ENCODE measurements around the gene ARHGEF4.

The ARHGEF4 gene

GRCh38 chr2:130828461-130828860 is 8.3 kb upstream of the ARHGEF4 start:
- no peak overlapping the region for H4K91ac ChIP-seq (ENCODE audit: low read depth, low read length)
- H2BK120ac ChIP-seq (ENCODE audit: insufficient read depth, low read length, poor library complexity) = no peak overlapping the region
- H3K27ac ChIP-seq (ENCODE audit: low read depth, low read length) = no peak overlapping the region
- no peaks in the 10 kb centered on the region for H3K9me3 ChIP-seq (ENCODE audit: insufficient read depth, low read depth, low read length)
- H3K9ac ChIP-seq (ENCODE audit: low read length) = no peak overlapping the region
- H2AK5ac ChIP-seq (ENCODE audit: low read length) = no peak overlapping the region
- no peak overlapping the region for H4K8ac ChIP-seq (ENCODE audit: low read depth, low read length)
- H3K79me2 ChIP-seq (ENCODE audit: control insufficient read depth, insufficient read depth, low read length, poor library complexity) = no peaks in the 10 kb centered on the region
- H3K23ac ChIP-seq (ENCODE audit: low read length) = no peak overlapping the region
- no peak overlapping the region for H4K12ac ChIP-seq (ENCODE audit: low read depth, low read length)
- H2AFZ ChIP-seq (ENCODE audit: insufficient read depth, low read length, poor library complexity) = no peak overlapping the region
- peak overlapping the region; percentile 2 for H3K4me3 ChIP-seq (ENCODE audit: low read depth, low read length)
- WGBS (ENCODE audit: extremely low coverage, insufficient coverage, insufficient read length) = no CpG with 5 or more reads among the region's 5 CpGs
- H3K27me3 ChIP-seq (ENCODE audit: insufficient read depth, low read length) = no peaks in the 10 kb centered on the region
- H2BK5ac ChIP-seq (ENCODE audit: low read depth, low read length, poor library complexity) = no peak overlapping the region
- no peaks in the 10 kb centered on the region for H3K79me1 ChIP-seq (ENCODE audit: low read length)
- H3K14ac ChIP-seq (ENCODE audit: low read length) = no peak overlapping the region
- H3K36me3 ChIP-seq (ENCODE audit: control insufficient read depth in 1 of 2, insufficient read depth in 2 of 2, low read length in 2 of 2) = no peaks in the 10 kb centered on the region
- H3K4me1 ChIP-seq (ENCODE audit: control insufficient read depth in 1 of 2, insufficient read depth in 2 of 2, low read length in 2 of 2) = peaks cover 14 to 15% of the 10 kb centered on the region in 2 experiments
- no peak overlapping the region for H2BK12ac ChIP-seq (ENCODE audit: low read length)
- no peak overlapping the region for H3K4ac ChIP-seq (ENCODE audit: low read depth, low read length)
- DNase-seq = no peak
- H3K4me2 ChIP-seq (ENCODE audit: low read length) = no peak overlapping the region
- no peak overlapping the region for H3K18ac ChIP-seq (ENCODE audit: low read length)

DNA sequence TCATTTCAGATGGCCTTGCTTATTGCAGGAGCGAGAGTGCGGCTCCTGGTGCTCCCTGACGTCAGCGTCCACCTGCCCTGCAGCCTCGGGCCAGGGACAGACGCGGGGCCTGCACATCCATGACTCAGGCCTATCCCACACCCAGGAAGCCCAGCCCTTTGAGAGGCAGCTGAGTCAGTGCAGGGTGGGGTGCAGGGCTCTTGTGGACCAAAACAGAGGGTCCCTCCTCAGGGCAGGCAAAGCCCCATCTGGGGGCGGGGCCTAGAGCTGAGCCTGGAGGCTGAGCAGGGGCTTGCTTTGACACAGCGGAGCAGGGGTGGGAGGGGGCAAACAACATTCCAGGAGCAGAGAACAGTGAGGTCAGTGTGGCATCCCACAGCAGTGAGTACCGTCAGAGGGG is 7.7 kb upstream of the ARHGEF4 start:
- H3K27me3 ChIP-seq (ENCODE audit: insufficient read depth, low read length) = no peaks in the 10 kb centered on the region
- no peak overlapping the region for H2AFZ ChIP-seq (ENCODE audit: insufficient read depth, low read length, poor library complexity)

DNA sequence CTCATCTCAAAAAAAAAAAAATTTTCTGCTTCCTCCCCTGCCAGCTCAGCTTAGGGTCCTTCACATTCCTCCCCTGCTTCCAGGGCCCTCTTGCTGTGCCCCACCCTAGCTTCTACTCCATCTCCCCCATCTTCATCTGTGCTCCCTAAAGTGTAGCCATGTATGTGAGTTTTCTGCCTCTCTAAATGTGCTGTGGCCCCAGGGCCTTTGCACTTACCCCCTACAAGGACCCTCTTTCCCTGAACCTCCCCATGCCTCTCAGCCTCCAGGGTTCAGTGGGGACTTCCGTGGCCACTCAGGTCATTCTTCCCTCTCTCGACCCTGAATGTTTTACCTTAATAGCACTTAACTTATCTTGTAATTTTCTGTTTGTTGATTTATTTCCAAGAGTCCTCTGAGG is 6.2 kb upstream of the ARHGEF4 start:
- H3K14ac ChIP-seq (ENCODE audit: low read length) = no peak overlapping the region
- no peak overlapping the region for H3K4ac ChIP-seq (ENCODE audit: low read depth, low read length)
- no peak overlapping the region for H3K4me2 ChIP-seq (ENCODE audit: low read length)
- no peaks in the 10 kb centered on the region for H3K79me1 ChIP-seq (ENCODE audit: low read length)
- no peak overlapping the region for H4K12ac ChIP-seq (ENCODE audit: low read depth, low read length)
- DNase-seq = no peak
- no peak overlapping the region for H3K27ac ChIP-seq (ENCODE audit: low read depth, low read length)
- no peaks in the 10 kb centered on the region for H3K36me3 ChIP-seq (ENCODE audit: control insufficient read depth in 1 of 2, insufficient read depth in 2 of 2, low read length in 2 of 2)
- no peak overlapping the region for H3K4me3 ChIP-seq (ENCODE audit: low read depth, low read length)
- no peaks in the 10 kb centered on the region for H3K79me2 ChIP-seq (ENCODE audit: control insufficient read depth, insufficient read depth, low read length, poor library complexity)
- no peak overlapping the region for H2AFZ ChIP-seq (ENCODE audit: insufficient read depth, low read length, poor library complexity)
- H2BK12ac ChIP-seq (ENCODE audit: low read length) = no peak overlapping the region
- no peak overlapping the region for H3K23ac ChIP-seq (ENCODE audit: low read length)
- no peaks in the 10 kb centered on the region for H3K9me3 ChIP-seq (ENCODE audit: insufficient read depth, low read depth, low read length)
- H3K27me3 ChIP-seq (ENCODE audit: insufficient read depth, low read length) = peaks cover 2% of the 10 kb centered on the region
- no peak overlapping the region for H2AK5ac ChIP-seq (ENCODE audit: low read length)
- no peak overlapping the region for H3K18ac ChIP-seq (ENCODE audit: low read length)
- no peak overlapping the region for H3K9ac ChIP-seq (ENCODE audit: low read length)
- peaks cover 14 to 15% of the 10 kb centered on the region in 2 experiments for H3K4me1 ChIP-seq (ENCODE audit: control insufficient read depth in 1 of 2, insufficient read depth in 2 of 2, low read length in 2 of 2)
- no peak overlapping the region for H4K8ac ChIP-seq (ENCODE audit: low read depth, low read length)
- no peak overlapping the region for H2BK5ac ChIP-seq (ENCODE audit: low read depth, low read length, poor library complexity)
- no CpG with 5 or more reads among the region's 2 CpGs for WGBS (ENCODE audit: extremely low coverage, insufficient coverage, insufficient read length)
- H2BK120ac ChIP-seq (ENCODE audit: insufficient read depth, low read length, poor library complexity) = no peak overlapping the region
- H4K91ac ChIP-seq (ENCODE audit: low read depth, low read length) = no peak overlapping the region

More for the DNA sequence above, 7.7 kb upstream of the ARHGEF4 start:
- no peak overlapping the region for H4K91ac ChIP-seq (ENCODE audit: low read depth, low read length)
- H3K23ac ChIP-seq (ENCODE audit: low read length) = no peak overlapping the region
- no peak overlapping the region for H2BK120ac ChIP-seq (ENCODE audit: insufficient read depth, low read length, poor library complexity)
- no peak overlapping the region for H4K12ac ChIP-seq (ENCODE audit: low read depth, low read length)
- no peak overlapping the region for H3K18ac ChIP-seq (ENCODE audit: low read length)
- H3K27ac ChIP-seq (ENCODE audit: low read depth, low read length) = no peak overlapping the region
- no peak overlapping the region for H2BK12ac ChIP-seq (ENCODE audit: low read length)
- H3K4ac ChIP-seq (ENCODE audit: low read depth, low read length) = no peak overlapping the region
- H3K9ac ChIP-seq (ENCODE audit: low read length) = no peak overlapping the region
- no peak overlapping the region for H4K8ac ChIP-seq (ENCODE audit: low read depth, low read length)
- H3K79me1 ChIP-seq (ENCODE audit: low read length) = no peaks in the 10 kb centered on the region
- peaks cover 14 to 15% of the 10 kb centered on the region in 2 experiments for H3K4me1 ChIP-seq (ENCODE audit: control insufficient read depth in 1 of 2, insufficient read depth in 2 of 2, low read length in 2 of 2)
- H2BK5ac ChIP-seq (ENCODE audit: low read depth, low read length, poor library complexity) = no peak overlapping the region
- H3K4me3 ChIP-seq (ENCODE audit: low read depth, low read length) = no peak overlapping the region
- no peak overlapping the region for H3K4me2 ChIP-seq (ENCODE audit: low read length)
- no peak overlapping the region for H2AK5ac ChIP-seq (ENCODE audit: low read length)
- no peaks in the 10 kb centered on the region for H3K79me2 ChIP-seq (ENCODE audit: control insufficient read depth, insufficient read depth, low read length, poor library complexity)
- H3K9me3 ChIP-seq (ENCODE audit: insufficient read depth, low read depth, low read length) = no peaks in the 10 kb centered on the region
- no peaks in the 10 kb centered on the region for H3K36me3 ChIP-seq (ENCODE audit: control insufficient read depth in 1 of 2, insufficient read depth in 2 of 2, low read length in 2 of 2)
- no CpG with 5 or more reads among the region's 10 CpGs for WGBS (ENCODE audit: extremely low coverage, insufficient coverage, insufficient read length)
- H3K14ac ChIP-seq (ENCODE audit: low read length) = no peak overlapping the region
- peak; percentile 63 to 66 for DNase-seq

DNA sequence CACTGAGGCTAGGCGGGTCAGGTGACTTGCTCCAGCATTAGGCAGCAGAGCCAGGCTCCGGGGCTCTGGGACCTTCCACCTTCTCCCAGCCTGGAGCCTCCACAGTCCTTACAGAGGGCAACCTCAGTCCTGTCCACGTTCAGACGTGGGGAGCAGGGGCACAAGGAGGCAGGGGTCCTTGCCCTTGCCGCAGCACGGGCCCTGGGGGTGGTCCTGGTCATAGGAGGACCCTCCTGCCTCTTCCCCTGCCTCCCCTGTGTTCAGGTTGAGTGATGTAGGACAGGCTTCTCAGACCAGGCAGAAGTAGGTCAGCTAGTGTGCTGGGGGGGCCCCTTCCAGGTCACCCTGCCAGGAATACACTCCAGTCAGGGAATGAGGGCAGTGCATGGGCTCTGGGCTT is 5.4 kb upstream of the ARHGEF4 start:
- Histone ChIP-seq H4K12ac (ENCODE audit: low read depth, low read length) (no peak overlapping the region), H3K27me3 (ENCODE audit: insufficient read depth, low read length) (peaks cover 4% of the 10 kb centered on the region), H2BK120ac (ENCODE audit: insufficient read depth, low read length, poor library complexity) (no peak overlapping the region)

More for the DNA sequence above, 5.4 kb upstream of the ARHGEF4 start:
- Histone ChIP-seq H3K9me3 (ENCODE audit: insufficient read depth, low read depth, low read length) (no peaks in the 10 kb centered on the region), H2AFZ (ENCODE audit: insufficient read depth, low read length, poor library complexity) (no peak overlapping the region), H3K23ac (ENCODE audit: low read length) (no peak overlapping the region), H3K4me2 (ENCODE audit: low read length) (no peak overlapping the region), H3K36me3 (ENCODE audit: control insufficient read depth in 1 of 2, insufficient read depth in 2 of 2, low read length in 2 of 2) (no peaks in the 10 kb centered on the region), H3K27ac (ENCODE audit: low read depth, low read length) (no peak overlapping the region), H2BK12ac (ENCODE audit: low read length) (no peak overlapping the region), H3K79me1 (ENCODE audit: low read length) (no peaks in the 10 kb centered on the region), H3K14ac (ENCODE audit: low read length) (no peak overlapping the region), H2AK5ac (ENCODE audit: low read length) (no peak overlapping the region), H4K91ac (ENCODE audit: low read depth, low read length) (no peak overlapping the region), H2BK5ac (ENCODE audit: low read depth, low read length, poor library complexity) (no peak overlapping the region), H3K4me3 (ENCODE audit: low read depth, low read length) (no peak overlapping the region), H3K4me1 (ENCODE audit: control insufficient read depth in 1 of 2, insufficient read depth in 2 of 2, low read length in 2 of 2) (peaks cover 14 to 15% of the 10 kb centered on the region in 2 experiments), H3K79me2 (ENCODE audit: control insufficient read depth, insufficient read depth, low read length, poor library complexity) (no peaks in the 10 kb centered on the region), H3K4ac (ENCODE audit: low read depth, low read length) (no peak overlapping the region), H4K8ac (ENCODE audit: low read depth, low read length) (no peak overlapping the region), H3K9ac (ENCODE audit: low read length) (no peak overlapping the region), H3K18ac (ENCODE audit: low read length) (no peak overlapping the region)
- DNase-seq = no peak
- no CpG with 5 or more reads among the region's 6 CpGs for WGBS (ENCODE audit: extremely low coverage, insufficient coverage, insufficient read length)
